Aorta (tissue), 5 donors: ENCODE data around the gene SPOPL. TPM values are rescaled to one million over a fixed set of nuclear protein-coding genes. Genes with fewer than 3 reads are reported as not detected.
"Not testable (repeated sequence)": the region's sequence is repeated elsewhere in the genome, so short reads cannot be mapped to it uniquely, and the experiment has no call there.

ENCODE experiments used
- ATAC-seq: fragments of 200-7000 bp; cut with Tn5 transposase; one replicate; pipeline ENCODE4 v1.9.1; 2022; ENCODE audit warnings: moderate library complexity; ENCODE audit not compliant: low FRiP score
- DNase-seq, 2 donors: peaks; one replicate each; pipeline ENCODE4 v3.0.0-alpha.2; 2020
- H3K27ac ChIP-seq, 2 donors: one replicate each; pipeline ENCODE4 v1.5.1; 2013; ENCODE audit warnings: low read length in 2 of 2, mild to moderate bottlenecking in 2 of 2, moderate library complexity in 2 of 2, control low read depth in 1 of 2, inconsistent platforms in 1 of 2, low read depth in 1 of 2
- H3K27me3 ChIP-seq, 2 donors: one replicate each; pipeline ENCODE4 v1.6.1; 2013; ENCODE audit warnings: control low read depth in 1 of 2, low read length in 1 of 2, mild to moderate bottlenecking in 1 of 2, moderate library complexity in 1 of 2; ENCODE audit not compliant: insufficient read depth in 2 of 2, control insufficient read depth in 1 of 2
- H3K36me3 ChIP-seq, 2 donors: one replicate each; pipeline ENCODE4 v1.6.1; 2013; ENCODE audit warnings: control low read depth in 1 of 2, low read length in 1 of 2, mild to moderate bottlenecking in 1 of 2; ENCODE audit not compliant: insufficient read depth in 2 of 2, control insufficient read depth in 1 of 2
- H3K4me1 ChIP-seq, 2 donors: one replicate each; pipeline ENCODE4 v1.6.1; 2013; ENCODE audit warnings: low read length in 2 of 2, control low read depth in 1 of 2, mild to moderate bottlenecking in 1 of 2, moderate library complexity in 1 of 2; ENCODE audit not compliant: insufficient read depth in 2 of 2, control insufficient read depth in 1 of 2
- H3K4me3 ChIP-seq, 2 donors: one replicate each; pipeline ENCODE4 v1.5.1; 2013; ENCODE audit warnings: low read length in 2 of 2, control low read depth in 1 of 2, mild to moderate bottlenecking in 1 of 2
- H3K9me3 ChIP-seq: one replicate; pipeline ENCODE4 v1.6.1; 2013; ENCODE audit warnings: mild to moderate bottlenecking, low read length; ENCODE audit not compliant: control insufficient read depth
- WGBS, 2 donors: extraction: QIAGEN DNeasy Blood & Tissue Kit; methylation state at CpG; one replicate each; pipeline ENCODE4 v1.1.7; 2013; 5-methylcytosine and 5-hydroxymethylcytosine counted together
- intact Hi-C, 2 donors: fragments of 100-400 bp; cut with DNase I; formaldehyde crosslinking; loops; one replicate each; pipeline versions ENCODE4 v1.14.2 to v1.15.0; 2022
- polyA plus RNA-seq, 2 donors: library from polyadenylated mRNA; stranded (reverse); fragments of 200-250 nt; gene quantifications; one replicate each; pipeline ENCODE4 v1.2.3, GENCODE V29; 2013
- total RNA-seq, 2 donors: library from RNA; stranded (reverse); fragmentation: NEBNext Ultra II Directional; extraction: Animal tissue kit (Norgen Biotek cat#: 25700); gene quantifications; one replicate each; pipeline ENCODE4 v1.2.1, GENCODE V29; 2021
- donor health status: healthy with polysubstance abuse.
- donor health status: Bipolar disorder and iron deficiency.
- donor health status: DM: no; HTN: no; CAD: no.
- donor health status: DM: no; HTN: no; CAD: no.
- donor health status: DM: yes; HTN: yes; CAD: no.

SPOPL gene
- total and polyA plus RNA-seq, 4 donors: 9.1 to 39.9 (median 31.8) TPM

GRCh38 chr2:138510319-138510718 lies 8.7 kb downstream of the SPOPL start:
- Histone ChIP-seq H3K4me3 (no peak overlapping the region), H3K9me3 (no peaks in the 10 kb centered on the region), H3K4me1 (peaks cover 3 to 16% of the 10 kb centered on the region in 2 donors), H3K27me3 (no peaks in the 10 kb centered on the region), H3K27ac (no peak overlapping the region), H3K36me3 (no peaks in the 10 kb centered on the region)
- intact Hi-C loops: no loop called here
- ATAC-seq (no peak), DNase-seq (no peak)
- 95 to 96% methylated on average over 3 of the region's 3 CpGs for WGBS, 2 donors

GRCh38 chr2:138512672-138513071 lies 11.1 kb downstream of the SPOPL start:
- WGBS, 2 donors: 83 to 85% methylated on average over 1 of the region's 1 CpG
- intact Hi-C loops: no loop called here

GRCh38 chr2:138514173-138514572 lies 12.6 kb downstream of the SPOPL start:
- H3K27ac ChIP-seq: no peak overlapping the region
- no peaks in the 10 kb centered on the region for H3K27me3 ChIP-seq
- no peak for ATAC-seq
- intact Hi-C loops: no loop called here
- H3K4me1 ChIP-seq: peaks cover 0 to 14% of the 10 kb centered on the region in 2 donors
- no peaks in the 10 kb centered on the region for H3K9me3 ChIP-seq
- no peak overlapping the region for H3K4me3 ChIP-seq
- no peaks in the 10 kb centered on the region for H3K36me3 ChIP-seq
- 81 to 82% methylated on average over 3 of the region's 3 CpGs for WGBS, 2 donors
- DNase-seq: no peak

More at GRCh38 chr2:138512672-138513071, 11.1 kb downstream of the SPOPL start:
- no peaks in the 10 kb centered on the region for H3K27me3 ChIP-seq
- no peak for ATAC-seq
- DNase-seq: no peak
- H3K9me3 ChIP-seq: no peaks in the 10 kb centered on the region
- no peaks in the 10 kb centered on the region for H3K36me3 ChIP-seq
- peaks cover 0 to 14% of the 10 kb centered on the region in 2 donors for H3K4me1 ChIP-seq
- no peak overlapping the region for H3K4me3 ChIP-seq
- no peak overlapping the region for H3K27ac ChIP-seq

- WGBS, 2 donors: 72 to 77% methylated on average over 3 of the region's 3 CpGs
- no peaks in the 10 kb centered on the region for H3K27me3 ChIP-seq
- no peak overlapping the region for H3K27ac ChIP-seq
- no peak for ATAC-seq
- H3K4me1 ChIP-seq: peaks cover 0 to 14% of the 10 kb centered on the region in 2 donors
- no peaks in the 10 kb centered on the region for H3K9me3 ChIP-seq
- DNase-seq: no peak
- no peaks in the 10 kb centered on the region for H3K36me3 ChIP-seq
- intact Hi-C loops: no loop called here
- no peak overlapping the region for H3K4me3 ChIP-seq
Measured at GRCh38 chr2:138515092-138515491, 13.5 kb downstream of the SPOPL start.

GRCh38 chr2:138516030-138516704 lies 14.6 kb downstream of the SPOPL start:
- peaks cover 0 to 17% of the 10 kb centered on the region in 2 donors for H3K4me1 ChIP-seq
- intact Hi-C loops: no loop called here
- DNase-seq: no peak
- 66 to 67% methylated on average over 3 of the region's 3 CpGs for WGBS, 2 donors
- no peaks in the 10 kb centered on the region for H3K27me3 ChIP-seq
- H3K9me3 ChIP-seq: no peaks in the 10 kb centered on the region
- H3K27ac ChIP-seq: peak overlapping the region in 1 of 2 donors; percentile 28
- ATAC-seq: no peak
- no peaks in the 10 kb centered on the region for H3K36me3 ChIP-seq
- no peak overlapping the region for H3K4me3 ChIP-seq

GRCh38 chr2:138518860-138519259 lies 17.3 kb downstream of the SPOPL start:
- H3K27ac ChIP-seq: no peak overlapping the region
- intact Hi-C loops: no loop called here
- H3K9me3 ChIP-seq: no peaks in the 10 kb centered on the region
- peaks cover 0 to 17% of the 10 kb centered on the region in 2 donors for H3K4me1 ChIP-seq
- H3K36me3 ChIP-seq: no peaks in the 10 kb centered on the region
- DNase-seq: no peak
- WGBS, 2 donors: 95 to 97% methylated on average over 1 of the region's 1 CpG
- no peaks in the 10 kb centered on the region for H3K27me3 ChIP-seq
- H3K4me3 ChIP-seq: no peak overlapping the region
- no peak for ATAC-seq

- Histone ChIP-seq H3K27me3 (no peaks in the 10 kb centered on the region), H3K4me1 (peaks cover 0 to 3% of the 10 kb centered on the region in 2 donors), H3K9me3 (no peaks in the 10 kb centered on the region), H3K27ac (no peak overlapping the region), H3K4me3 (no peak overlapping the region), H3K36me3 (no peaks in the 10 kb centered on the region)
- DNase-seq: no peak
- intact Hi-C loops: no loop called here
- WGBS, 2 donors: 85 to 91% methylated on average over 5 of the region's 5 CpGs
- ATAC-seq: no peak
Measured at GRCh38 chr2:138521821-138522220, 20.3 kb downstream of the SPOPL start.

GRCh38 chr2:138522556-138522955 lies 21.0 kb downstream of the SPOPL start:
- no peak for DNase-seq
- no peak overlapping the region for H3K27ac ChIP-seq
- peaks cover 0 to 3% of the 10 kb centered on the region in 2 donors for H3K4me1 ChIP-seq
- no peak for ATAC-seq
- WGBS, 2 donors: 78 to 79% methylated on average over 3 of the region's 3 CpGs
- H3K27me3 ChIP-seq: no peaks in the 10 kb centered on the region
- H3K36me3 ChIP-seq: no peaks in the 10 kb centered on the region
- intact Hi-C loops: no loop called here
- H3K9me3 ChIP-seq: no peaks in the 10 kb centered on the region
- no peak overlapping the region for H3K4me3 ChIP-seq

GRCh38 chr2:138523018-138523672 lies 21.6 kb downstream of the SPOPL start:
- intact Hi-C loops, H3K4me1 ChIP-seq: not testable (repeated sequence)
- 90 to 95% methylated on average over 7 of the region's 7 CpGs for WGBS, 2 donors

More at GRCh38 chr2:138523018-138523672, 21.6 kb downstream of the SPOPL start:
- not testable (repeated sequence) for H3K9me3 ChIP-seq, DNase-seq, ATAC-seq, H3K36me3 ChIP-seq, H3K27ac ChIP-seq, H3K4me3 ChIP-seq, H3K27me3 ChIP-seq
